Liver (tissue), 9 donors: ENCODE measurements around the gene KRTAP10-3. TPM values are rescaled to one million over a fixed set of nuclear protein-coding genes. Genes with fewer than 3 reads are reported as not detected.

Experiments used
- DNase-seq: peaks from one replicate; pipeline ENCODE4 v3.0.0-alpha.2; 2017; ENCODE audit warnings: low spot score
- H3K27ac ChIP-seq, 2 donors: one replicate each; pipeline ENCODE4 v1.7.0; 2013; ENCODE audit warnings: inconsistent platforms in 2 of 2, low read length in 2 of 2, control low read depth in 1 of 2, low read depth in 1 of 2, mild to moderate bottlenecking in 1 of 2
- H3K27me3 ChIP-seq, 4 donors: one replicate each; pipeline versions ENCODE4 v1.6.1 to v1.7.0; 2013; ENCODE audit warnings: low read length in 3 of 4, inconsistent platforms in 1 of 4, mild to moderate bottlenecking in 1 of 4, moderate library complexity in 1 of 4; ENCODE audit not compliant: control insufficient read depth in 4 of 4, insufficient read depth in 4 of 4
- H3K36me3 ChIP-seq, 4 donors: one replicate each; pipeline versions ENCODE4 v1.6.1 to v1.7.0; 2013; ENCODE audit warnings: low read length in 3 of 4, mild to moderate bottlenecking in 3 of 4, low read depth in 1 of 4, moderate library complexity in 1 of 4; ENCODE audit not compliant: control insufficient read depth in 4 of 4, insufficient read depth in 3 of 4
- H3K4me1 ChIP-seq, 4 donors: one replicate each; pipeline versions ENCODE4 v1.6.1 to v1.7.0; 2013; ENCODE audit warnings: low read length in 3 of 4, mild to moderate bottlenecking in 3 of 4, moderate library complexity in 1 of 4; ENCODE audit not compliant: control insufficient read depth in 4 of 4, insufficient read depth in 4 of 4
- H3K4me3 ChIP-seq, 3 donors: one replicate each; pipeline versions ENCODE4 v1.6.1 to v1.7.0; 2013; ENCODE audit warnings: low read length in 3 of 3, control low read depth in 1 of 3, low read depth in 1 of 3, mild to moderate bottlenecking in 1 of 3
- H3K9ac ChIP-seq, 2 donors: one replicate each; pipeline ENCODE4 v1.7.0; 2013; ENCODE audit warnings: low read length in 2 of 2, mild to moderate bottlenecking in 2 of 2, moderate library complexity in 2 of 2, control low read depth in 1 of 2, low read depth in 1 of 2
- H3K9me3 ChIP-seq, 4 donors: one replicate each; pipeline versions ENCODE4 v1.6.1 to v1.7.0; 2013; ENCODE audit warnings: low read length in 3 of 4; ENCODE audit not compliant: control insufficient read depth in 4 of 4
- CTCF ChIP-seq: fragments of 150-350 bp; IDR thresholded peaks from 2 replicates; pipeline ENCODE4 v1.5.1; 2017; ENCODE audit warnings: improper control_type of control experiment, low read depth, low read length; ENCODE audit not compliant: missing input control
- EGR1 ChIP-seq, 2 donors: IDR thresholded peaks; 2 replicates each; pipeline ENCODE4 v1.6.1; 2016 to 2018; ENCODE audit warnings: antibody characterized with exemption in 2 of 2, low read depth in 2 of 2
- FOXA1 ChIP-seq: IDR thresholded peaks from 2 replicates; pipeline ENCODE4 v1.6.1; 2016; ENCODE audit warnings: antibody characterized with exemption
- FOXA2 ChIP-seq: IDR thresholded peaks from 2 replicates; pipeline ENCODE4 v1.6.1; 2016; ENCODE audit warnings: antibody characterized with exemption
- HNF4A ChIP-seq, 2 donors: conservative IDR thresholded peaks; 2 replicates each; pipeline ENCODE4 v1.6.1; 2016; ENCODE audit warnings: antibody characterized with exemption in 2 of 2, mild to moderate bottlenecking in 2 of 2
- HNF4G ChIP-seq: IDR thresholded peaks from 2 replicates; pipeline ENCODE4 v1.6.1; 2016; ENCODE audit warnings: antibody characterized with exemption
- JUND ChIP-seq, 2 donors: IDR thresholded peaks; 2 replicates each; pipeline ENCODE4 v1.6.1; 2016; ENCODE audit warnings: antibody characterized with exemption in 2 of 2
- NR2F2 ChIP-seq: IDR thresholded peaks from 2 replicates; pipeline ENCODE4 v1.6.1; 2016; ENCODE audit warnings: antibody characterized with exemption
- RXRA ChIP-seq, 2 donors: IDR thresholded peaks; 2 replicates each; pipeline ENCODE4 v1.6.1; 2017 to 2018; ENCODE audit warnings: antibody characterized with exemption in 2 of 2, mild to moderate bottlenecking in 1 of 2
- SP1 ChIP-seq: IDR thresholded peaks from 2 replicates; pipeline ENCODE4 v1.6.1; 2018; ENCODE audit warnings: antibody characterized with exemption, mild to moderate bottlenecking
- TAF1 ChIP-seq: conservative IDR thresholded peaks from 2 replicates; pipeline ENCODE4 v1.6.1; 2016; ENCODE audit warnings: antibody characterized with exemption, mild to moderate bottlenecking
- YY1 ChIP-seq: IDR thresholded peaks from 2 replicates; pipeline ENCODE4 v1.6.1; 2016; ENCODE audit warnings: antibody characterized with exemption, mild to moderate bottlenecking
- WGBS: extraction: QIAGEN DNeasy Blood & Tissue Kit; methylation state at CpG from one replicate; pipeline ENCODE4 v1.1.7; 2013; 5-methylcytosine and 5-hydroxymethylcytosine counted together
- polyA plus RNA-seq, 2 donors: library from polyadenylated mRNA; stranded (reverse) in 1 of 2; unstranded in 1 of 2; fragments of 200-250 nt in 1 of 2; fragments of >200 nt in 1 of 2; fragmentation: Nextera tagmentation in 1 of 2; extraction: Ambion mirVana in 1 of 2; gene quantifications; one replicate each; pipeline versions ENCODE4 v1.2.1 to v1.2.3, GENCODE V29; 2013 to 2015
- total RNA-seq, 2 donors: library from RNA; depleted of rRNA; stranded (reverse); fragments of >200 nt; gene quantifications; one replicate each; pipeline ENCODE4 v1.2.3, GENCODE V29; 2014
- TF ChIP-seq, protein P1 (sequence below): IDR thresholded peaks from 2 replicates; pipeline ENCODE4 v1.6.1; 2016; ENCODE audit warnings: antibody characterized with exemption
- TF ChIP-seq, protein P2 (sequence below): IDR thresholded peaks from 2 replicates; pipeline ENCODE4 v1.6.1; 2016; ENCODE audit warnings: antibody characterized with exemption, mild to moderate bottlenecking
- TF ChIP-seq, protein P3 (sequence below): IDR thresholded peaks from 2 replicates; pipeline ENCODE4 v1.6.1; 2016; ENCODE audit warnings: antibody characterized with exemption
- donor health status: healthy.
- donor health status: healthy.
- donor health status: healthy.
- donor health status: healthy.
- donor health status: healthy.

The KRTAP10-3 gene
- total and polyA plus RNA-seq, 4 donors = not detected

GRCh38 chr21:44596068-44596725 lies 37.6 kb upstream of the KRTAP10-3 start:
- Histone ChIP-seq H3K4me1 (peaks cover 1 to 27% (median 16%) of the 10 kb centered on the region in 4 donors), H3K27ac (no peak overlapping the region), H3K4me3 (no peak overlapping the region), H3K9me3 (no peaks in the 10 kb centered on the region), H3K36me3 (no peaks in the 10 kb centered on the region), H3K27me3 (no peaks in the 10 kb centered on the region), H3K9ac (no peak overlapping the region)
- no peak for TF ChIP-seq SP1
- TF ChIP-seq NR2F2 = no peak
- TF ChIP-seq RXRA (IDR thresholded peaks at IDR 0.05) = no peak
- no peak for TF ChIP-seq EGR1 (IDR thresholded peaks at IDR 0.05; ENCODE audit: low read depth in 2 of 2)
- no peak for TF ChIP-seq JUND (IDR thresholded peaks at IDR 0.05)
- TF ChIP-seq, protein P1, sequence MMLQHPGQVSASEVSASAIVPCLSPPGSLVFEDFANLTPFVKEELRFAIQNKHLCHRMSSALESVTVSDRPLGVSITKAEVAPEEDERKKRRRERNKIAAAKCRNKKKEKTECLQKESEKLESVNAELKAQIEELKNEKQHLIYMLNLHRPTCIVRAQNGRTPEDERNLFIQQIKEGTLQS = no peak
- no peak for TF ChIP-seq TAF1
- TF ChIP-seq, protein P2, sequence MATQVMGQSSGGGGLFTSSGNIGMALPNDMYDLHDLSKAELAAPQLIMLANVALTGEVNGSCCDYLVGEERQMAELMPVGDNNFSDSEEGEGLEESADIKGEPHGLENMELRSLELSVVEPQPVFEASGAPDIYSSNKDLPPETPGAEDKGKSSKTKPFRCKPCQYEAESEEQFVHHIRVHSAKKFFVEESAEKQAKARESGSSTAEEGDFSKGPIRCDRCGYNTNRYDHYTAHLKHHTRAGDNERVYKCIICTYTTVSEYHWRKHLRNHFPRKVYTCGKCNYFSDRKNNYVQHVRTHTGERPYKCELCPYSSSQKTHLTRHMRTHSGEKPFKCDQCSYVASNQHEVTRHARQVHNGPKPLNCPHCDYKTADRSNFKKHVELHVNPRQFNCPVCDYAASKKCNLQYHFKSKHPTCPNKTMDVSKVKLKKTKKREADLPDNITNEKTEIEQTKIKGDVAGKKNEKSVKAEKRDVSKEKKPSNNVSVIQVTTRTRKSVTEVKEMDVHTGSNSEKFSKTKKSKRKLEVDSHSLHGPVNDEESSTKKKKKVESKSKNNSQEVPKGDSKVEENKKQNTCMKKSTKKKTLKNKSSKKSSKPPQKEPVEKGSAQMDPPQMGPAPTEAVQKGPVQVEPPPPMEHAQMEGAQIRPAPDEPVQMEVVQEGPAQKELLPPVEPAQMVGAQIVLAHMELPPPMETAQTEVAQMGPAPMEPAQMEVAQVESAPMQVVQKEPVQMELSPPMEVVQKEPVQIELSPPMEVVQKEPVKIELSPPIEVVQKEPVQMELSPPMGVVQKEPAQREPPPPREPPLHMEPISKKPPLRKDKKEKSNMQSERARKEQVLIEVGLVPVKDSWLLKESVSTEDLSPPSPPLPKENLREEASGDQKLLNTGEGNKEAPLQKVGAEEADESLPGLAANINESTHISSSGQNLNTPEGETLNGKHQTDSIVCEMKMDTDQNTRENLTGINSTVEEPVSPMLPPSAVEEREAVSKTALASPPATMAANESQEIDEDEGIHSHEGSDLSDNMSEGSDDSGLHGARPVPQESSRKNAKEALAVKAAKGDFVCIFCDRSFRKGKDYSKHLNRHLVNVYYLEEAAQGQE = no peak
- TF ChIP-seq, protein P3, sequence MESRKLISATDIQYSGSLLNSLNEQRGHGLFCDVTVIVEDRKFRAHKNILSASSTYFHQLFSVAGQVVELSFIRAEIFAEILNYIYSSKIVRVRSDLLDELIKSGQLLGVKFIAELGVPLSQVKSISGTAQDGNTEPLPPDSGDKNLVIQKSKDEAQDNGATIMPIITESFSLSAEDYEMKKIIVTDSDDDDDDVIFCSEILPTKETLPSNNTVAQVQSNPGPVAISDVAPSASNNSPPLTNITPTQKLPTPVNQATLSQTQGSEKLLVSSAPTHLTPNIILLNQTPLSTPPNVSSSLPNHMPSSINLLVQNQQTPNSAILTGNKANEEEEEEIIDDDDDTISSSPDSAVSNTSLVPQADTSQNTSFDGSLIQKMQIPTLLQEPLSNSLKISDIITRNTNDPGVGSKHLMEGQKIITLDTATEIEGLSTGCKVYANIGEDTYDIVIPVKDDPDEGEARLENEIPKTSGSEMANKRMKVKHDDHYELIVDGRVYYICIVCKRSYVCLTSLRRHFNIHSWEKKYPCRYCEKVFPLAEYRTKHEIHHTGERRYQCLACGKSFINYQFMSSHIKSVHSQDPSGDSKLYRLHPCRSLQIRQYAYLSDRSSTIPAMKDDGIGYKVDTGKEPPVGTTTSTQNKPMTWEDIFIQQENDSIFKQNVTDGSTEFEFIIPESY = no peak
- DNase-seq = peak; percentile 12
- WGBS = 88% methylated on average over 9 of the region's 9 CpGs

DNA sequence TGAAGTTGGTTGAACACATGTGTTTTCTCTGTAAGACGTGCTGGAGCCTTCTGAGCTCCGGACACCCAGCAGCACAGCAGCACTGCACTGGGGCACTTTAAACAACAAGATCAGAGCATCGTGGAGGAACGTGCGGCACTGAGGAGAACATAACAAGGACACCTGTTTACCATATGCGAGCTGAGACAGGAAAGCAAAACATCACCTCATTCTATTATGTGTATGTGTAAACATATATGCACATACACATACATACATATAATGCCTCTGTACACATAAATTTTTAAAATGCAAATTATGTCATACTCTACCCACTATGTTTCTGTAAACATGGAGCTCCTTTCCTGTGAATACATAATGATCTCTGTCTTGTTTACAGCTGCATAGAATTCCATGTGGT lies 36.9 kb upstream of the KRTAP10-3 start:
- H3K4me1 ChIP-seq = peaks cover 1 to 27% (median 16%) of the 10 kb centered on the region in 4 donors
- TF ChIP-seq FOXA1 = no peak
- no peak for TF ChIP-seq TAF1
- no peak for TF ChIP-seq JUND (IDR thresholded peaks at IDR 0.05)
- TF ChIP-seq HNF4G = no peak
- no peak for TF ChIP-seq EGR1 (IDR thresholded peaks at IDR 0.05; ENCODE audit: low read depth in 2 of 2)
- no peak for TF ChIP-seq YY1
- TF ChIP-seq CTCF = no peak
- TF ChIP-seq SP1 = no peak
- TF ChIP-seq, protein P1 = no peak
- no peak for TF ChIP-seq HNF4A (conservative IDR thresholded peaks at IDR 0.05)
- no peak for TF ChIP-seq FOXA2
- no peaks in the 10 kb centered on the region for H3K27me3 ChIP-seq
- H3K36me3 ChIP-seq = no peaks in the 10 kb centered on the region
- H3K9me3 ChIP-seq = no peaks in the 10 kb centered on the region
- 92% methylated on average over 6 of the region's 6 CpGs for WGBS
- no peak overlapping the region for H3K4me3 ChIP-seq
- DNase-seq = no peak
- no peak overlapping the region for H3K9ac ChIP-seq
- no peak overlapping the region for H3K27ac ChIP-seq
